Memory B cell (primary cell): ENCODE results near the gene EIF4G2.
"Not testable (repeated sequence)": the region's sequence is repeated elsewhere in the genome, so short reads cannot be mapped to it uniquely, and the experiment has no call there.

Experiments
- ATAC-seq: fragments of 150-1000 bp; cut with Tn5 transposase; 2 replicates; pipeline ENCODE4 v1.10.0; 2021; ENCODE audit warnings: low read depth, mild to moderate bottlenecking, moderate library complexity
- DNase-seq, 2 donors: peaks; one replicate each; pipeline ENCODE4 v3.0.0; 2022; ENCODE audit warnings: low spot score in 2 of 2
- H3K27ac Mint-ChIP-seq: one replicate; pipeline ENCODE4 v1.8.0; 2022; ENCODE audit warnings: mild to moderate bottlenecking, moderate library complexity, mixed read lengths
- H3K27me3 Mint-ChIP-seq: one replicate; pipeline ENCODE4 v1.8.0; 2022; ENCODE audit warnings: mixed read lengths
- H3K36me3 Mint-ChIP-seq: one replicate; pipeline ENCODE4 v1.8.0; 2022; ENCODE audit warnings: mild to moderate bottlenecking, mixed read lengths
- H3K4me1 Mint-ChIP-seq: one replicate; pipeline ENCODE4 v1.8.0; 2022; ENCODE audit warnings: mixed read lengths
- H3K4me3 Mint-ChIP-seq: one replicate; pipeline ENCODE4 v1.8.0; 2022; ENCODE audit warnings: mild to moderate bottlenecking, moderate library complexity, mixed read lengths
- H3K9me3 Mint-ChIP-seq: one replicate; pipeline ENCODE4 v1.8.0; 2022; ENCODE audit warnings: mixed read lengths

The EIF4G2 gene

DNA sequence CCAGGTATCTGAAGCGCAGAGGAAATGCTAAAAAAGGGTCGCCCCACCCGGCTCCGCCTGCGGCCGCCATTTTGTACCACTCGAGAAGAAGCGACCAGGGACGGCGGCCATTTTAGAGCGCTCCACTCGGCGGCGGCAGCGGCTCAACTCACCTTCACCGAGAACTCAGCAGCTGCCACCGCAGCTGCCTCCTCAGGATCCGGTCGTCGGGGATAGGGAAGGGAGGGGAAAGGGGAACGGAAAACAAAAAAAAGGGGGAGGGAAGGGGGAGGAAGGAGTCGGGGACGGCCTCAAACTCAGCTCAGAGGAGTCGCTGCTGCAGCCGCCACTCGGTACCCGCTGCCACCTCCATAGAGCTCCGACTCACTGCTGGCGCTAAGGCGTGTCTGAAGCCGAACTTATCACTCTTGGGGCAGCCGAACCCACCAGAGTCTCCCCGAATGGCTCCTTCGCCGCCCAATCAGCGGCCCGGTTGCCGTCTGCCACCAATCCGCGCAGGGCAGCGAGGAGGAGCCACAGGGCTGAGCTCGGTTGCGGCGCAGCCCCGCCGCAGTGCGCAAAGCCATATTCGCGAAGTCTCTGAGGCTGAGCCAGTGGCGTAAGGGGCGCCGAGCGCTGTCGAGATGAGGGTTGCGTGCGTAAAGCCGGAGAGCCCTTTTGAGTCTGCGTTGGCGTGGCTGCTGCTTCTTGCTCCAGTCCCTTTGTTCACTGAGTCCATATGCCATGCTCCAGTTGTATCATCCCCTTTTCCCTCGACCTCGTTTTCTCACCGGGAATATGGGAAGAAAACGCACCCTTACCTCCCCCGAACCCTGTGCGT is at the start of gene EIF4G2:
Gene EIF4G2, minus strand, starts transcription at position 374 of the 820 bp plus-strand sequence.
- Mint-ChIP-seq H3K27me3 (no peaks in the 10 kb centered on the region), H3K36me3 (peaks cover 19% of the 10 kb centered on the region), H3K4me1 (peaks cover 22% of the 10 kb centered on the region), H3K27ac (peak within 1 kb of the TSS; percentile 97), H3K4me3 (peak within 1 kb of the TSS; percentile 98), H3K9me3 (no peaks in the 10 kb centered on the region)
- peak; percentile 98 to 99 for DNase-seq
- peak; percentile 90 for ATAC-seq

DNA sequence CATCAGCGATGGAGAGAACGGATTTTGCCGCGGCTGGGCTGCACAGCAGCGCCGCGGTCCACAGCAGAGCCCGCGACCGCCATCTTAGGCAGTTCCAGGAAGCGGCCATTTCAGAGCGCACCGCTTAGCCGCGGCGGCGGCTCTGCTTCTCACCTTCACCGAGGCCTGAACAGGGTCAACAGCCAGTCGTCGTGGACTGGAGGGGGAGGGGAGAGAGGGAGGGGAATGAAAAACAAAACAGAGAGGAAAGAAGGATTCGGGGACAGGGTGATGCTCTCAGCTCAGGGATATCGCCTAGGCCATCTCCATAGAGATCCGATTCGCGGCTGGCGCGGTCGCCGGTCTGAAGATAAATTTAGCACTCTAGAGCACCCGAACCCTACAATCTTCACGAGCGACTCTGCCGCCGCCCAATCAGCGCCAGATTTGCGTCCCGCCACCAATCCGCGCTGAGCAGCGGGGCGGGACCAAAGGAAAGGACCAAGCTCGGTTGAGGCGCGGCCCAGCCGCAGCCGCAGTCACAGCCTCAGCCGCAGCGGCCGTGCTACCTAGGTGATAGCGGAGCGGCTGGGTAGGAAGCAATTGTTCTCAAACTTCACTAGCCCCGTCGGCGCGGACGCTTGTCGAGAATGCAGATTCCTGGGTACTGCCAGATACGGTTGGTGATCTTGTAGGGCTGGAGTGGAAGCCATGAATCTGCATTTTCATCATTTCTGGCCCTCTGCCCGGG is 49.1 kb upstream of the EIF4G2 start, which contains the start of gene ZBED5:
Gene ZBED5, minus strand, starts transcription at position 345 of the 730 bp plus-strand sequence. CDS start 3,108 bp downstream, outside the sequence.
- peak; percentile 86 for ATAC-seq
- Mint-ChIP-seq H3K36me3 (peaks cover 20% of the 10 kb centered on the region), H3K4me1 (peaks cover 34% of the 10 kb centered on the region)

GRCh38 chr11:10857459-10857708 is 48.7 kb upstream of the EIF4G2 start:
- Mint-ChIP-seq H3K4me1 (peaks cover 31% of the 10 kb centered on the region), H3K27me3 (no peaks in the 10 kb centered on the region), H3K4me3 (peak overlapping the region; percentile 99), H3K27ac (peak overlapping the region; percentile 99), H3K9me3 (no peaks in the 10 kb centered on the region), H3K36me3 (peaks cover 20% of the 10 kb centered on the region)
- DNase-seq = no peak
- peak; percentile 4 for ATAC-seq

More for the DNA sequence above, 49.1 kb upstream of the EIF4G2 start, which contains the start of gene ZBED5:
- Mint-ChIP-seq H3K27ac (peak within 1 kb of the TSS; percentile 99), H3K4me3 (peak within 1 kb of the TSS; percentile 99), H3K9me3 (no peaks in the 10 kb centered on the region), H3K27me3 (no peaks in the 10 kb centered on the region)
- DNase-seq = peak; percentile 90 to 94

GRCh38 chr11:10856689-10857458 is 48.1 kb upstream of the EIF4G2 start:
- no peaks in the 10 kb centered on the region for H3K27me3 Mint-ChIP-seq
- DNase-seq (peak in 1 of 2 donors; percentile 1), ATAC-seq (no peak)
- H3K9me3 Mint-ChIP-seq = no peaks in the 10 kb centered on the region
- H3K36me3 Mint-ChIP-seq = peaks cover 24% of the 10 kb centered on the region
- peaks cover 34% of the 10 kb centered on the region for H3K4me1 Mint-ChIP-seq
- H3K27ac Mint-ChIP-seq = peak overlapping the region; percentile 99
- H3K4me3 Mint-ChIP-seq = peak overlapping the region; percentile 99

DNA sequence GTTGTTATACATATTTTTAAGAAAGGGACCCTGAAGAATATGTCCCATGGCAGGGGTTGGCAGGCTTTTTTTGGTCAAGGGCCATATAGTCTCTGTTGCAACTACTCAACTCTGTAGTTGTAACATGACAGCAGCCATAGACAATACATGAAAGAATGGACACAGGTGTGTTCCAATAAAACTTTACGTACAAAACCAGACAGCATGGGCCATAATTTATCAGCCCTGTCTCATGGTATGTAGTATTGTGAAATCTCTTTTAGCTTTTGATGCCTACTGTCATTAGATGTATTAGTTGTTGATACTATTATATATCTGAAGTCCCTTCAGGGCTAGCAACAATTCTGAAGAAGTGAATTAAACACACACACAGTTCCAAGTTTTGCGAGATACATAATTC is 46.6 kb upstream of the EIF4G2 start:
- no peak overlapping the region for H3K4me3 Mint-ChIP-seq
- no peaks in the 10 kb centered on the region for H3K27me3 Mint-ChIP-seq
- H3K9me3 Mint-ChIP-seq = no peaks in the 10 kb centered on the region
- peaks cover 33% of the 10 kb centered on the region for H3K4me1 Mint-ChIP-seq
- H3K27ac Mint-ChIP-seq = no peak overlapping the region
- no peak for ATAC-seq
- no peak for DNase-seq
- peaks cover 23% of the 10 kb centered on the region for H3K36me3 Mint-ChIP-seq

GRCh38 chr11:10847960-10848860 is 39.5 kb upstream of the EIF4G2 start:
- no peak overlapping the region for H3K4me3 Mint-ChIP-seq
- no peak for DNase-seq
- peaks cover 11% of the 10 kb centered on the region for H3K4me1 Mint-ChIP-seq
- H3K36me3 Mint-ChIP-seq = peaks cover 10% of the 10 kb centered on the region
- no peaks in the 10 kb centered on the region for H3K27me3 Mint-ChIP-seq
- no peak for ATAC-seq
- H3K27ac Mint-ChIP-seq = peak overlapping the region; percentile 50
- H3K9me3 Mint-ChIP-seq = no peaks in the 10 kb centered on the region

- peak overlapping the region; percentile 29 for H3K27ac Mint-ChIP-seq
- peaks cover 5% of the 10 kb centered on the region for H3K4me1 Mint-ChIP-seq
- DNase-seq (no peak), ATAC-seq (no peak)
- no peaks in the 10 kb centered on the region for H3K27me3 Mint-ChIP-seq
- H3K4me3 Mint-ChIP-seq = no peak overlapping the region
- no peaks in the 10 kb centered on the region for H3K36me3 Mint-ChIP-seq
- H3K9me3 Mint-ChIP-seq = no peaks in the 10 kb centered on the region
Observed at GRCh38 chr11:10846660-10847059, 37.9 kb upstream of the EIF4G2 start.

DNA sequence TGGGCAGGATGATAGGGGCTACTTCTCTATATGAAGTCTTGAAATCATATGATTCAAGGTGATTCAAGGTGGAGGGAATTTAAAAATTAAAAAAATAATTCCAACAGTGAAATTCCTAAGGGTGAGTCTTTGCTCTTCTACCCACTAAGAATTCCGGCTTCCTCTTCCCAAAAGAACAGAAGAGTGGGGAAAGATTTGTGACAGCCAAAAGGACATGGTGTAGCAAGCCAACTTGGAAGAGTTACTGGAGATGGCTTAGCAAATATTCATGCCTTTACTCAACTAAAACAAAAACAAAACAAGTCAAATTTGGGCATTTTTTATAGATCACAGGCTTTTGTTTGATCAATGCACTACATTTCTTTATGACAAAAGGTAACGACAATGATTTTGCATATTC is 36.9 kb upstream of the EIF4G2 start:
- no peak overlapping the region for H3K4me3 Mint-ChIP-seq
- no peaks in the 10 kb centered on the region for H3K36me3 Mint-ChIP-seq
- no peaks in the 10 kb centered on the region for H3K27me3 Mint-ChIP-seq
- DNase-seq (no peak), ATAC-seq (no peak)
- H3K4me1 Mint-ChIP-seq = peaks cover 11% of the 10 kb centered on the region
- H3K27ac Mint-ChIP-seq = no peak overlapping the region
- no peaks in the 10 kb centered on the region for H3K9me3 Mint-ChIP-seq

- no peak overlapping the region for H3K27ac Mint-ChIP-seq
- no peak overlapping the region for H3K4me3 Mint-ChIP-seq
- DNase-seq = no peak
- no peaks in the 10 kb centered on the region for H3K9me3 Mint-ChIP-seq
- no peaks in the 10 kb centered on the region for H3K36me3 Mint-ChIP-seq
- H3K27me3 Mint-ChIP-seq = no peaks in the 10 kb centered on the region
- H3K4me1 Mint-ChIP-seq = peaks cover 10% of the 10 kb centered on the region
- no peak for ATAC-seq
Observed at GRCh38 chr11:10844796-10845195, 36.1 kb upstream of the EIF4G2 start.

- ATAC-seq (no peak), DNase-seq (no peak)
- peaks cover 9% of the 10 kb centered on the region for H3K4me1 Mint-ChIP-seq
- H3K4me3 Mint-ChIP-seq = no peak overlapping the region
- no peak overlapping the region for H3K27ac Mint-ChIP-seq
- H3K9me3 Mint-ChIP-seq = no peaks in the 10 kb centered on the region
- H3K36me3 Mint-ChIP-seq = no peaks in the 10 kb centered on the region
- no peaks in the 10 kb centered on the region for H3K27me3 Mint-ChIP-seq
Observed at GRCh38 chr11:10844356-10844755, 35.6 kb upstream of the EIF4G2 start.

- Mint-ChIP-seq H3K4me1 (peaks cover 8% of the 10 kb centered on the region), H3K9me3 (no peaks in the 10 kb centered on the region), H3K4me3 (no peak overlapping the region), H3K27me3 (no peaks in the 10 kb centered on the region), H3K27ac (no peak overlapping the region), H3K36me3 (no peaks in the 10 kb centered on the region)
- DNase-seq (no peak), ATAC-seq (no peak)
Observed at GRCh38 chr11:10838881-10839280, 30.2 kb upstream of the EIF4G2 start.

GRCh38 chr11:10838083-10838482 is 29.4 kb upstream of the EIF4G2 start:
- Mint-ChIP-seq H3K27ac (no peak overlapping the region), H3K36me3 (no peaks in the 10 kb centered on the region), H3K9me3 (no peaks in the 10 kb centered on the region), H3K4me3 (no peak overlapping the region), H3K27me3 (no peaks in the 10 kb centered on the region), H3K4me1 (peaks cover 8% of the 10 kb centered on the region)
- ATAC-seq (no peak), DNase-seq (no peak)

DNA sequence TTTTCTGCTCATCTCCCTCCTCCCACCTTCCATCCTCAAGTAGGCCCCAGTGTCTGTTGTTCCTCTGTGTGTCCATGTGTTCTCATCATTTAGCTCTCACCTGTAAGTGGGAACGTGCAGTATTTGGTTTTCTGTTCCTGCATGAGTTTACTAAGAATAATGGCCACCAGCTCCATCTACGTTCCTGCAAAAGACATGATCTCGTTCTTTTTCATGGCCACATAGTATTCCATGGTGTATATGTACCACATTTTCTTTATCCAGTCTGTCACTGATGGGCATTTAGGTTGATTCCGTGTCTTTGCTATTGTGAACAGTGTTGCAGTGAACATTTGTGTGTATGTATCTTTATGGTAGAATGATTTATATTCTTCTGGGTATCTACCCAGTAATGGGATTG is 28.2 kb upstream of the EIF4G2 start:
- H3K36me3 Mint-ChIP-seq, H3K27ac Mint-ChIP-seq, H3K9me3 Mint-ChIP-seq, H3K4me3 Mint-ChIP-seq, H3K4me1 Mint-ChIP-seq, H3K27me3 Mint-ChIP-seq, ATAC-seq, DNase-seq: not testable (repeated sequence)
